ENCODE results near the gene B3GALT4. TPM values are rescaled to one million over a fixed set of nuclear protein-coding genes. Genes with fewer than 3 reads are reported as not detected.

B3GALT4 gene
- total RNA-seq, 3 donors from 2014 or later = 8.2 to 15.0 (median 11.1) TPM

DNA sequence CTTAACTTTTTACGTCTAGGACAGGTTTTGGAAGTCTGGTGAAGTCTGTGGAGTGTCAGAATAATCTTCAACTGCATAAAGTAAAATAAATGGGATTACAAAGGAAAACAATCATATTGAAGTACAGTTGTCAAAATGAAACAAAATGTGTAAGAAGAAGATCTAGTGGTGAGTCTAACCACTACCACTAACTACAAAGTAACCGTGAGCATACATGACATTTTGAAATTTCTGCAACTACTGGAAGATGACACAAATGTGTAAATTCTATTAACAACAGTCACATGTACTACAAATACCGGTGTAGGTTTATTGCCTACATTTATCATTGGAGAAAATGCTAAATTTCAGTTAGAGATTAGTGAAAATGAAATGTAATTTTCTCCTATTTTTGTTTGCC lies 35.0 kb upstream of the B3GALT4 start:
- no peak overlapping the region for H3K4me3 ChIP-seq
- H3K9me3 ChIP-seq = no peaks in the 10 kb centered on the region
- H3K27me3 ChIP-seq = no peaks in the 10 kb centered on the region
- no peaks in the 10 kb centered on the region for H3K4me1 ChIP-seq
- DNase-seq (ENCODE audit: low spot score in 2 of 2) = no peak
- TF ChIP-seq POLR2AphosphoS5 (IDR thresholded peaks at IDR 0.05) = no peak
- no peak overlapping the region for H3K27ac ChIP-seq
- intact Hi-C loops (cut with DNase I; ENCODE audit: low total_unique reads) = loop anchor here (10.0 kb wide), 1 partner anchor 127 kb away; no protein-coding TSS in a partner anchor
- H3K36me3 ChIP-seq = no peaks in the 10 kb centered on the region

DNA sequence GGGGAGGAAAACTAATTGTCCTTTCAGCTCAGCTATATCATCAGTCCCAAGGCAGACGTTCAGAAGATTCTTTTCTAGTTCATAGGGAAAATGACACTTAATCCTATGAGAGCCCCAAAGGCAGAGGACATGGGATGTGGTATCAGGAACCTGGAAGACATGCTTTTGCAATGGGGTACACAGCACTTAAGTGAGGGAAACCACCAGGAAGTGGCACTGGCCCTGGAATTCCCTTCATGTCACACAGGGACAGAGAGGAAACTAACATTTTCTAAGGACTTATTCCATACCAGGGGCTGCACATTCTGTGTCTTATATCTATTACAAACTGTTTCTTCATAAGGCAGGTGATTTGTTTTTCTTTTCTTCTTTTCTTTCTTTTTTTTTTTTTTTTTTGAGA lies 33.4 kb upstream of the B3GALT4 start:
- intact Hi-C loops (cut with DNase I; ENCODE audit: low total_unique reads) = loop anchor here (10.0 kb wide), 1 partner anchor 129 kb away; no protein-coding TSS in a partner anchor
- Histone ChIP-seq H3K27me3 (no peaks in the 10 kb centered on the region), H3K4me1 (no peaks in the 10 kb centered on the region), H3K36me3 (no peaks in the 10 kb centered on the region), H3K4me3 (no peak overlapping the region), H3K27ac (no peak overlapping the region), H3K9me3 (no peaks in the 10 kb centered on the region)
- TF ChIP-seq, protein P1, sequence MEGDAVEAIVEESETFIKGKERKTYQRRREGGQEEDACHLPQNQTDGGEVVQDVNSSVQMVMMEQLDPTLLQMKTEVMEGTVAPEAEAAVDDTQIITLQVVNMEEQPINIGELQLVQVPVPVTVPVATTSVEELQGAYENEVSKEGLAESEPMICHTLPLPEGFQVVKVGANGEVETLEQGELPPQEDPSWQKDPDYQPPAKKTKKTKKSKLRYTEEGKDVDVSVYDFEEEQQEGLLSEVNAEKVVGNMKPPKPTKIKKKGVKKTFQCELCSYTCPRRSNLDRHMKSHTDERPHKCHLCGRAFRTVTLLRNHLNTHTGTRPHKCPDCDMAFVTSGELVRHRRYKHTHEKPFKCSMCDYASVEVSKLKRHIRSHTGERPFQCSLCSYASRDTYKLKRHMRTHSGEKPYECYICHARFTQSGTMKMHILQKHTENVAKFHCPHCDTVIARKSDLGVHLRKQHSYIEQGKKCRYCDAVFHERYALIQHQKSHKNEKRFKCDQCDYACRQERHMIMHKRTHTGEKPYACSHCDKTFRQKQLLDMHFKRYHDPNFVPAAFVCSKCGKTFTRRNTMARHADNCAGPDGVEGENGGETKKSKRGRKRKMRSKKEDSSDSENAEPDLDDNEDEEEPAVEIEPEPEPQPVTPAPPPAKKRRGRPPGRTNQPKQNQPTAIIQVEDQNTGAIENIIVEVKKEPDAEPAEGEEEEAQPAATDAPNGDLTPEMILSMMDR (IDR thresholded peaks at IDR 0.05) = no peak
- no peak for TF ChIP-seq POLR2A (IDR thresholded peaks at IDR 0.05)
- TF ChIP-seq POLR2AphosphoS5 (IDR thresholded peaks at IDR 0.05) = no peak
- DNase-seq (ENCODE audit: low spot score in 2 of 2) = no peak

DNA sequence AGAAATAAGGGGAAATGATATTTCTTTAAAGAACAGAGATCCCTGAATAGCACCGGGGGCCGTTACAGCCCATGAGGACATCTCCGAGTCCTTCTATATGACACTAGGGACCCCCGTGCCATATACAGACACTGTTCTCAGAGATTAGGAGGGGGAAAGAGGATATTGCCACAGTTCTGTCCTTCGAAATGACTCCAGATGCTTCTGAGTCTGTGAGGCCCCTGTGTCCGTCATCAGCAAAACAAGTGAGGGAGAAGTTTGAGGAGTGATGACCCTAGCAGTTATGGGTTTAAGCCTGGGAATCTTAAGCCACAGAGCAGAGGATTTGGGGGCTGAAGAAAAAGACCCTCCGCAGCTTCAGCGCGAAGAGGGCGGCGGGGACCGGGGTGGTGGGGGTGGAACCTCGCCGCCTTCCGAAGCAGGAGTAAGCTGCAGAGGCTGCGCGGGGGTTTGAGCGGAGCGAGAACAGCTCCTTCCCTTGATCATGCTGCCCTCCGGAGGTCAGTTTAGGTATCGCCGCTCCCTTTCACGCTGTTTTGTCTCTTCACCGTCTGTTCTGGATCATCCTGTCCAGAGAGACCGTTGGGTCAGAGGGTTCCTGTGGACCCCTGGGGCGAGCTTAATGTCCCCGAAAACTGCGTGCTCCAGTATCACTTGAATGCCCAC lies 28.8 kb upstream of the B3GALT4 start:
- Histone ChIP-seq H3K36me3 (no peaks in the 10 kb centered on the region), H3K4me3 (peak overlapping the region; percentile 48 to 69 (median 69)), H3K27me3 (no peaks in the 10 kb centered on the region), H3K27ac (peak overlapping the region; percentile 93 to 95), H3K9me3 (no peaks in the 10 kb centered on the region), H3K4me1 (peaks cover 0 to 6% of the 10 kb centered on the region in 2 donors)
- intact Hi-C loops (cut with DNase I; ENCODE audit: low total_unique reads) = loop anchor here (10.0 kb wide), 1 partner anchor 133 kb away; no protein-coding TSS in a partner anchor
- peak; percentile 85 to 93 for DNase-seq (ENCODE audit: low spot score in 2 of 2)
- TF ChIP-seq POLR2AphosphoS5 (IDR thresholded peaks at IDR 0.05) (peak in 1 of 3 donors; percentile 23), POLR2A (IDR thresholded peaks at IDR 0.05) (no peak)
- TF ChIP-seq, protein P1 (IDR thresholded peaks at IDR 0.05) = peak; percentile 80 to 95 (median 95)

DNA sequence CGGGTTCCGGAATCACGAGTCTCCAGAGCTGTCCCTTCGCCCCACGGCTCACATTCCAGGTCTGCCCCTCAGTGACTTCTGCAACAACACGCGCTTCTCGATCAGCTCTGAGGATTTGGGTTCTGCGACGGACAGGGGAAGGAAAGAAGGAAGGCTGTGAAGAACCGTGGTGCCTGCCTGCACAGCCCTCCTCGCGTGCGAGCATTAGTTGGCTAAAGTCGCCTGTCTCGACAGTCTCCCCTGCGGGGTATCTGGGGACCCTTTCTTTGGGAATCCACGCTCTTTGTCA lies 28.3 kb upstream of the B3GALT4 start:
- Histone ChIP-seq H3K4me1 (peaks cover 0 to 6% of the 10 kb centered on the region in 2 donors), H3K27me3 (no peaks in the 10 kb centered on the region), H3K27ac (peak overlapping the region; percentile 93 to 95), H3K4me3 (peak overlapping the region; percentile 48 to 69 (median 69)), H3K9me3 (no peaks in the 10 kb centered on the region), H3K36me3 (no peaks in the 10 kb centered on the region)
- intact Hi-C loops (cut with DNase I; ENCODE audit: low total_unique reads) = loop anchor here (10.0 kb wide), 1 partner anchor 134 kb away; no protein-coding TSS in a partner anchor
- TF ChIP-seq POLR2A (IDR thresholded peaks at IDR 0.05) (no peak), POLR2AphosphoS5 (IDR thresholded peaks at IDR 0.05) (no peak)
- TF ChIP-seq, protein P1 (IDR thresholded peaks at IDR 0.05) = peak in 1 of 3 donors; percentile 46
- no peak for DNase-seq (ENCODE audit: low spot score in 2 of 2)

DNA sequence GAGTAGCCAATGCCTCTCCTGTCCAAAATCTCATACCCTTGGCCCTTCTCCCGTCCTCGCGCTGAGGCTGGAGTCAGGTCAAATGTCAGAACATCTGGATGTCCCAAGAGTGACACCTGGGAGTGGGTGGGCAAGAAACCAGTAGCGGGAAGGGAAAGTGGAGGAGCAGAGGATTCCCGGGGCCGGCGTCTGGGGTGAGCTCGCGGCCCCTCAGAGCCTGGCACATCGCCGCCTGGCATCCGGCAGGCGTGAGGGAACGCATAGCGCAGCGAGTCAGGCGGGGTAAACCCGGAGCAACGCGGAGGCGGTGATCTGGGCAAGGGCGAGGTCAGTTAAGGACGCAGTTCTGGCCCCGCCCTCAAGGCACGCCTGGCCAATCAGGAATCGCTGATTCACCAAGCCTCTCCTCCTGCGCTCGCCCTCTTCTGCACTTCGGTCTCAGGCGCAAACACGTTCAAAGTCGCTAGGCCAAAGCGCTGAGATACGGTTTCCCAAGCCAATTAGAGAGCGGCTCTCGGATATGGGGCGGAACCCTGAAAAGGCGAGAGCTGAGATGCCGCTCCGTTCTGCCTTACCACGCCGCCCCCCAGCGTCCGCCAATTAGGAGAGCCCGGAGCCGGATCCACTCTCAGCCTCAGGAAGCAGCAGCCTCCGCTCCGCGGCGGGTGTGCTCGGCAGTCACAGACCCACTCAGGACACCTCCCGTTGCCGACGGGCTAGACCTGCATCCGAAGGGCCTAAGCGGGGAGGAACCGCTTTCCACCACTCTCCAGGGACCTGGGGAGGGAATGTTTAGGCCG lies 27.8 kb upstream of the B3GALT4 start:
- intact Hi-C loops (cut with DNase I; ENCODE audit: low total_unique reads) = loop anchor here (10.0 kb wide), 1 partner anchor 134 kb away; no protein-coding TSS in a partner anchor
- Histone ChIP-seq H3K27me3 (no peaks in the 10 kb centered on the region), H3K36me3 (no peaks in the 10 kb centered on the region), H3K27ac (peak overlapping the region; percentile 93 to 95), H3K4me1 (peaks cover 0 to 6% of the 10 kb centered on the region in 2 donors), H3K9me3 (no peaks in the 10 kb centered on the region), H3K4me3 (peak overlapping the region; percentile 48 to 69 (median 69))
- TF ChIP-seq POLR2A (IDR thresholded peaks at IDR 0.05) (peak; percentile 33), POLR2AphosphoS5 (IDR thresholded peaks at IDR 0.05) (peak; percentile 58 to 85 (median 76))
- TF ChIP-seq, protein P1 (IDR thresholded peaks at IDR 0.05) = no peak
- peak; percentile 97 to 98 for DNase-seq (ENCODE audit: low spot score in 2 of 2)

Measured in breast epithelium (tissue), 4 donors.